G401 (cell line): ENCODE data around the gene STIM2. TPM values are rescaled to one million over a fixed set of nuclear protein-coding genes. Genes with fewer than 3 reads are reported as not detected.
"Not testable (repeated sequence)": the region's sequence is repeated elsewhere in the genome, so short reads cannot be mapped to it uniquely, and the experiment has no call there.

Source experiments
- DNase-seq: peaks from one replicate; pipeline ENCODE4 v3.0.0-alpha.2; 2015; ENCODE audit warnings: low spot score
- in situ Hi-C: cut with HindIII; loops from 2 replicates; pipeline ENCODE4 v1.10.0; 2016; ENCODE audit warnings: low sequenced_read_pairs, mixed read lengths
- total RNA-seq: library from RNA; depleted of rRNA; stranded (reverse); fragments of >200 nt; shearing (Covaris generic); gene quantifications from 2 replicates; pipeline ENCODE4 v1.2.3, GENCODE V29; 2014

STIM2 gene
- total RNA-seq, 1 experiment from 2014 or later = 27.4 TPM

DNA sequence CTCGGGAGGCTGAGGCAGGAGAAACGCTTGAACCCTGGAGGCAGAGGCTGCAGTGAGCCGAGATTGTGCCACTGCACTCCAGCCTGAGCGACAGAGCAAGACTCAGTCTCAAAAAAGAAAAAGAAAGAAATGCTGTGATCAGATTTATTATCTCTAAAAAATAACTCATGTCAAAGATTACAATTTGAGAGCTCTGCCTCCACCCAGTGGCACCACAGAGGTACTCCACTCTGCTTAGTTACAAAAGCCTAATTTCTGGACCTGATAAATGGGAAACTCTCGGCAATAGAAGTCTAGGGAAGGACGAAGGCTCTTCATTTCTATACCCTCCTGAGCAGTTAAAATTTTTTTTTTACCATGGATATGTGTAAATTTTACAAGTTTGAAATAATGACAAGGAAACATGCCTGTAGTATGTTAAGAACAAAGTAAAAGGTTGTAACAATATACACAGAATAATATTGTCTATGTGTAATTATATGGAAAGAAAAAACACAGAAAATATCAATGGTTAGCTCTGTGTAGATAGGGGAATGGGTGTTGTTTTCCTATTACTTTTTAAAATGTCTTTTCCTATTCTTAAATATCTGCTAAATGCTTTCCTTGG is 149.8 kb downstream of the STIM2 start:
- in situ Hi-C loops = loop anchor here (25.0 kb wide), 1 partner anchor 298 kb away; no protein-coding TSS in a partner anchor
- peak; percentile 71 for DNase-seq

- DNase-seq = no peak
- in situ Hi-C loops = loop anchor here (25.0 kb wide), 1 partner anchor 299 kb away; no protein-coding TSS in a partner anchor
Observed at GRCh38 chr4:27011401-27011800, 150.8 kb downstream of the STIM2 start.

- no peak for DNase-seq
- in situ Hi-C loops = loop anchor here (25.0 kb wide), 1 partner anchor 301 kb away; no protein-coding TSS in a partner anchor
Observed at GRCh38 chr4:27013012-27013411, 152.4 kb downstream of the STIM2 start.

- in situ Hi-C loops = loop anchor here (25.0 kb wide), 1 partner anchor 304 kb away; no protein-coding TSS in a partner anchor
- no peak for DNase-seq
Observed at GRCh38 chr4:27016551-27016950, 155.9 kb downstream of the STIM2 start.

- no peak for DNase-seq
- in situ Hi-C loops = loop anchor here (25.0 kb wide), 1 partner anchor 305 kb away; no protein-coding TSS in a partner anchor
Observed at GRCh38 chr4:27017623-27018022, 157.0 kb downstream of the STIM2 start.

DNA sequence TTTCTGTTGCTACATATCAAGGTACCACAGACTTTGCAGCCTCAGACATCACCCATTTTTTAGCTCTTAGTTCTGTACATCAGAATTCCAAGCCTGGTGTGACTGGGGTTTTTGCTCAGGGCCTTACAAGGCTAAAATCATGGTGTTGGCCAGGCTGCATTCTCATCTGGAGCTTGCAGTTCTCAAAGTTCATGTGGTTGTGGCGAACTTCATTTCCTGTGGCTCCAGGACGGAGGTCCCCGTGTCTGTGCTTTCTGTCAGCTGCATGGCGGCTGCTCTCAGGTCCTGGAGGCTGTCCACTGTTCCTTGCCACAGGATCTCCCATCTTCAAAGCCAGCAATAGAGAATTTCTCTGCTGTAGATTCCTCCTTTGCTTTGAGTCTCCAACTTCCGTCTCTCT is 157.4 kb downstream of the STIM2 start:
- no peak for DNase-seq
- in situ Hi-C loops = loop anchor here (25.0 kb wide), 1 partner anchor 306 kb away; no protein-coding TSS in a partner anchor

DNA sequence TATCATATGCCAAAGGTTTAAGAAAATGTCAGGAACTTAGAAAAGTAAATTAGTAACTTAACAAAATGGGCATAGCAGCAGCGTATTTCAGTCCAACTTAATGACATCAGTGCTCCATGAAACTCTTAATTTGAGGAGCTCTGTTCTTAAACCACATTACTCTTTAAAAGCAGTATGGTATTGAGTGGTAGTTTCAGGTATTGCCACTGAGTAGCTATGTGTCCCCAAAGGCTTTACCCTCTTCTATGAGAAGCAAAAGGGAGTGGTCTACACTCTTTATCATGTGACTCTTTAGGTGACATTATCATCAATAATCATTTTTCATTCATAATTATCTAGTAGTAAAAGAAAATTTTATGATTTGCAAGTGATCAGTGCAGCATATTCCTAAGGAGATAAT is 158.3 kb downstream of the STIM2 start:
- in situ Hi-C loops = loop anchor here (25.0 kb wide), 1 partner anchor 307 kb away; no protein-coding TSS in a partner anchor
- DNase-seq = no peak

DNA sequence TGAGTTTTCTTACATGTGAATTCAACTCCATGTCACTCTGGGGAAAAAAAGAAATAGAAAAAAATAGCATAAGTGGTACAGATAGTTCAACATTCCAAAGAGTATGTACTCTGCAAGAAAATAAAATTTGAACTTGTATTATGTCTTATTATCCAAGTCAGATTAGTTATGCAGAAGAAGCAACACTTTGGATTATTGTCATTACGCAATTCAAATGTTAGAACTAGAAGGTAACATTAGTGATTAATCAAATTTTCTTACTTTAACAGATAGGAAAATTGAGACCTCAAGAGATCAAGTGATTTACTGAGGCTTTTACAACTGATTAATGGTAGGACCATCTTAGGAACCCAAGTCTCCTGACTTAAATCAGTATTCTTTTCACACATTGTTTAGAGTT is 159.1 kb downstream of the STIM2 start:
- DNase-seq = no peak
- in situ Hi-C loops = loop anchor here (25.0 kb wide), 1 partner anchor 307 kb away; no protein-coding TSS in a partner anchor

- in situ Hi-C loops = loop anchor here (25.0 kb wide), 1 partner anchor 308 kb away; no protein-coding TSS in a partner anchor
- DNase-seq = no peak
Observed at GRCh38 chr4:27020203-27020602, 159.6 kb downstream of the STIM2 start.

DNA sequence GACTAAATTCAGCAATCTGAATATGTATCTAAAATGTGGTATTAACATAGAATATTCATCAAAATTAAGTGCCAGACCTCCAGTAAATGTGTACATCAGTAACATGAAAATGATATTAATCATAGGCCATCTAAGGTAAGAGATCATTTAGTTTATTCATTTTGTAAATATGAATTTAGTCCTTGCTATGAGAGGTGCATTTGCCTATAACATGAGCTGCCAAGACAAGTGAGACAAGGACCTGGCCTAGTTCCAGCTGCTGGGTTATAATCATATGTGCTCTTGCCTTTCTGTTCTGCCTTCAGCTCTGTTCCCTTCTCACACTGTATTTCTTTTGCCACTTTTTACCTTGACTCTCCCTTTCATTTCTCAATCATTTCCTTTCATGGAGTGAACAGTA is 160.0 kb downstream of the STIM2 start:
- DNase-seq = peak; percentile 20
- in situ Hi-C loops = loop anchor here (25.0 kb wide), 1 partner anchor 308 kb away; no protein-coding TSS in a partner anchor

DNA sequence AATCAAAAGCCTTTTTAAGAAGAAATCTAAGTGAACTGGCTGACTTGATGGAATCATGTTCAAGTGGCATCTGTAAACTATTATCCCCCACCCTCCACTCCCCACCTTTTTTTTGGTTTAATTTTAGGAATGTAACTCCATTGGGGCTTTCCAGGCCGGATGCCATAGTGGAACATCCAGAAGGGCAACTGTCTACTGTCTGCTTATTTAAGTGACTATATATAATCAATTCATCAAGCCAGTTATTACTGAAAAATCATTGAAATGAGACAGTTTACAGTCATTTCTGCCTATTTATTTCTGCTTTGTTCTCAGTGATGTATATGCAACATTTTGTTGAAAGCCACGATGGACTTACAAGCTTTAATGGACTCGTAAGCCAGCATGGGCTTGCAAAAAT is 162.3 kb downstream of the STIM2 start:
- no peak for DNase-seq
- in situ Hi-C loops = loop anchor here (25.0 kb wide), 1 partner anchor 311 kb away; no protein-coding TSS in a partner anchor

DNA sequence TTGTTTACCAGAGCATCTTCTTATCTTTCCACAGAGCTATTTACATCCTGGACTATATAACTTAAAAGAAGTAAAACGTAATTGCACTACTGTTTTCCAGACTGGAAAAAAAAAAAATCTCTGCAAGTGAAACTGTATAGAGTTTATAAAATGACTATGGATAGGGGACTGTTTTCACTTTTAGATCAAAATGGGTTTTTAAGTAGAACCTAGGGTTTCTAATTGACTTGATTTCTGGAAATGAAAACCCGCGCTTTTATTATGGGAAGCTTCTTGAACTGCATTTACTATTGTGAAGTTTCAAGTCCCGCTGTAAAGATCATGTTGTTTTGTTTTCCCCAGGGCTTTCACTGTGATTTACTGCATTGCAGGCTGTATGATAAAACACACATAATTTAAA is 162.7 kb downstream of the STIM2 start:
- no peak for DNase-seq
- in situ Hi-C loops = loop anchor here (25.0 kb wide), 1 partner anchor 311 kb away; no protein-coding TSS in a partner anchor

DNA sequence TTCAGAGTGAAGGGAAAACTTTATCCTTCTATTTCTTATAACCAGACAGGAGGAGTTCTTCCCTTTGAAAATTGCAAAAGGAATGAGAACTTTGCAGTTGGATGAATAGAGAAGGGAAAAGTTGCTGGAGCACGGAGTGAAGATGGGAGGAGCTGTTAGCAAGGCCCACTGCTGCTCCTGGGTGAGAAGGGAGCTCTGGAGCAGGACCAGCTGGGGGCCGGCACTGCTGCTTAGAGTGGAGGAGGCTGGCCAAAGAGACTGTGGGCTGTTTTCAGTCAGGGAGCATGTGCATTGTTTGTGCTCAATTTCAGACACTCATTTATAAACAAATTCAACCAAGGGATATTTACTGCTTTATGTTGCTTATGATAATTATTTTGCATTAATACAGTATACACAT is 164.2 kb downstream of the STIM2 start:
- in situ Hi-C loops = loop anchor here (25.0 kb wide), 1 partner anchor 313 kb away; no protein-coding TSS in a partner anchor

DNA sequence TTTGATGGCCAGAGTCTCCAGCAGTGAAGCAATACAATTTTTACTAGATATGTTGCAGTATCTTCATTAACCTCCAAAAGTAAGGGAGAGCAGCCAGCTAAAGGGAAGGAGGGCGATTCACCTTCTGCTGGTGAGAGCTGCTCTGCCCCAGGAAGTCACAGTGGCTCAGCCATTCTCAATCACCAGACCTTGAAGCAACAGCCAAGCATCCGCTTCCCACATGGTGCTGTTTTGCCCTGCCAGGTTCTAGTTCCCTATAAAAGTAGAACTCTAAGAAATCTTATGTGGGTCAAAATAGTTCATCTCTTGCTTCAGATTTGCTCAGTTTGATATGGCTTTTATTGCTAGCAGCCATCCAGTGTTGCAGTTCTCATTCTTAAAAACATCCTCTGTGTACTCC is 166.8 kb downstream of the STIM2 start:
- in situ Hi-C loops = no loop called here
- DNase-seq = peak; percentile 24

More for the DNA sequence above, 164.2 kb downstream of the STIM2 start:
- no peak for DNase-seq

- DNase-seq, in situ Hi-C loops: not testable (repeated sequence)
Observed at GRCh38 chr4:27035127-27035526, 174.5 kb downstream of the STIM2 start.

GRCh38 chr4:27040356-27040755 is 179.7 kb downstream of the STIM2 start:
- no peak for DNase-seq
- in situ Hi-C loops = no loop called here

DNA sequence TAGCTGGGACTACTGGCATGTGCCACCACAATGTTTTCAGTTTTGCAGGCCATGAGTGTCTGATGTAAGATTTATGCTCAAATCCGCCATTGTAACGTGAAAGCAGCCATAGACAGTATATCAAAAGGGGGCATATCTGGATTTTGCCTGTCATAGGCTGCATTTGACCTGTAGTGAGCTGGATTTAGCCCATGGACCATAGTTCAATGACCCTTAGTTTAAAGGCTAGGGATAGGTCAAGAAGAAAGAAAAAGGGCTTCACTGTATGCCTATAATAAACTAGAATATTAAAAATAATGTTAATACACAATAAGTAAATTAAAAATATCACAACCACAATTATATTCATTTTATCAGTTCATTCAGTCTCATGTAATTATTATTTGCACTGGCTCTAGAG is 181.8 kb downstream of the STIM2 start:
- in situ Hi-C loops = no loop called here
- DNase-seq = no peak

GRCh38 chr4:27043200-27043599 is 182.6 kb downstream of the STIM2 start:
- DNase-seq = no peak
- in situ Hi-C loops = no loop called here

DNA sequence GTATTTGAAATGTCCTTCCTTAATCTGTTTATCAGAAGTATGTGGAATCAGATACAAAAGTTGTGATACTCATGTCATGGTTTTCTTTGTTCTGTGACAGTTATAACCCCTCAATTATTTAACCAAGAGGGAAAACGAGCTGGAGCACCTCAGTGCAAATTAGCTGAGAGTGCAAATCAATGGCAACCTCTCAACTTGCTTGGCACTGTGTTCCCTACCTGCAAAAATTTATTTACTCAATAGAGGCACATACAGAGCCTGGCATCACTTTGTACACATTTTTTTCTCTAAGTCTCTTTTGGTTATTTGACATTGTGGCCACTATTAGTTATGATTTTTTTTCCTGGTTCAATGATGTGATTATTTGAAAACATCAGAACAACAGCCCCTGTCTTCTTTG is 186.2 kb downstream of the STIM2 start:
- DNase-seq = no peak
- in situ Hi-C loops = no loop called here

GRCh38 chr4:27048429-27049238 is 188.0 kb downstream of the STIM2 start:
- DNase-seq = peak; percentile 49

More at GRCh38 chr4:27048429-27049238, 188.0 kb downstream of the STIM2 start:
- in situ Hi-C loops = no loop called here
